ENCODE measurements around the gene SFXN1. TPM values are rescaled to one million over a fixed set of nuclear protein-coding genes. Genes with fewer than 3 reads are reported as not detected.
"Not testable (repeated sequence)": the region's sequence is repeated elsewhere in the genome, so short reads cannot be mapped to it uniquely, and the experiment has no call there.

SFXN1 gene
- polyA plus RNA-seq (2012; ENCODE audit: missing spikeins) = 68.8 TPM

DNA sequence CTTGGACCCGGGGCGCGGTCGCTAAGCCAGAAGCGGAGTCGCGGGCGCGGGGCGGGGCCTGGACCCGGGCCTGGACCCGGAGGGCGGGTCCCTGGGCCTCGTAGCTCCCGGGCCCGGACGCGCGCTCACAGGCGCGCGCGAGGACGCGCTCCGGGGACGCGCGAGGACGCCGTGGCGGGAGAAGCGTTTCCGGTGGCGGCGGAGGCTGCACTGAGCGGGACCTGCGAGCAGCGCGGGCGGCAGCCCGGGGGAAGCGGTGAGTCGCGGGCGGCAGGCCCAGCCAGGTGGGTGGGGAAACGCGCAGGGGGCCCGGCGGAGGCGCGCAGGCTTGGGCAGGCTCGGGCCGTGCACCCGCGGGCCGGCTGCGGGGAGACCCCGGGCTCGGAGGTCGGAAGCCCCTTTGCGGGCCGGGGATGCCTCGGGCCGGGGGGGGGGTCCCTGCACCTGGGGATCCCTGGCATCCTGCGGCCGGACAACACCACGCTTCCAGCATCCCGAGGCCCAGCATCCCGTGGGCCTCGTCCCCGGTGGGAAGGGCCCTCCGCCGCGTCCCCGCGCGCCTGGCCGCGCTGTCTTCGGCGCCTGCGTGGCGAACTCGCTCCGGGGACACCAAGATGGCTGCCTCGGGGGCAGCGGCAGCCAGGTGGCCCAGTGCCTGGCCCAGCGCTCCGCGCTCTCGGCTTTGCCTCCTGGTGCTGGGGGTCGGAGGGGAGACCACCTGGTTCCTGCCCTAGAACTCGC lies at the start of gene SFXN1:
TSS of gene SFXN1 (plus strand) at position 177 of the 741 bp plus-strand sequence. CDS start 13,544 bp downstream, outside the sequence.
- peak; percentile 88 for FAIRE-seq
- TF ChIP-seq POLR2A (IDR thresholded peaks at IDR 0.05; ENCODE audit: low read depth, low read length) (peak; percentile 88; the same call in 1 of the 2 replicates), POLR2AphosphoS5 (IDR thresholded peaks at IDR 0.05; ENCODE audit: low read depth, low read length) (peak; percentile 68), TAF1 (IDR thresholded peaks at IDR 0.05; ENCODE audit: borderline replicate concordance, low read depth, low read length) (peak; percentile 72)
- DNase-seq (ENCODE audit: insufficient read length) = peak; percentile 93

GRCh38 chr5:175434800-175435199 lies 43.6 kb upstream of the SFXN1 start:
- FAIRE-seq (no peak), DNase-seq (ENCODE audit: insufficient read length) (no peak)
- TF ChIP-seq POLR2AphosphoS5 (IDR thresholded peaks at IDR 0.05; ENCODE audit: low read depth, low read length) (no peak), POLR2A (IDR thresholded peaks at IDR 0.05; ENCODE audit: low read depth, low read length) (no peak), TAF1 (IDR thresholded peaks at IDR 0.05; ENCODE audit: borderline replicate concordance, low read depth, low read length) (no peak)

DNA sequence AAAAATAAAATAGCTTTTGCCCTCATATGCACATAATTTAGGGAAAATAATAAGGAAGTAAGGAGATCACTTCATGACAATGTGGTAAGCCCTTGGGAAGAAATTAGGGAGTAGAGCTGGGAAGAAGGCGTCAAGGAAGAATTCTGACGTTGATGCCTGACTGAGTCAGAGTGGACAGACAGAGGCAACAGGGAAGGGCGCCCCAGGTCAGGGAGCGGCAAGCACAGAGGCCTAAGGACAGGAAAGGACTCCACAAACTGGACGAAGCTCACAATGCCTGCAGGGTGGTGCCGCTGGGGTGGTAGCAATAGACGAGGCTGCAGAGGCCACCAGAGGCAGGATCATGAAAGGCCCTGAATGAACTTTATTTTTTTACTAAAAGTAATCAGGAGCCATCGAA lies 42.0 kb upstream of the SFXN1 start:
- FAIRE-seq (no peak), DNase-seq (ENCODE audit: insufficient read length) (no peak)
- TF ChIP-seq POLR2A (IDR thresholded peaks at IDR 0.05; ENCODE audit: low read depth, low read length) (no peak), TAF1 (IDR thresholded peaks at IDR 0.05; ENCODE audit: borderline replicate concordance, low read depth, low read length) (no peak), POLR2AphosphoS5 (IDR thresholded peaks at IDR 0.05; ENCODE audit: low read depth, low read length) (no peak)

DNA sequence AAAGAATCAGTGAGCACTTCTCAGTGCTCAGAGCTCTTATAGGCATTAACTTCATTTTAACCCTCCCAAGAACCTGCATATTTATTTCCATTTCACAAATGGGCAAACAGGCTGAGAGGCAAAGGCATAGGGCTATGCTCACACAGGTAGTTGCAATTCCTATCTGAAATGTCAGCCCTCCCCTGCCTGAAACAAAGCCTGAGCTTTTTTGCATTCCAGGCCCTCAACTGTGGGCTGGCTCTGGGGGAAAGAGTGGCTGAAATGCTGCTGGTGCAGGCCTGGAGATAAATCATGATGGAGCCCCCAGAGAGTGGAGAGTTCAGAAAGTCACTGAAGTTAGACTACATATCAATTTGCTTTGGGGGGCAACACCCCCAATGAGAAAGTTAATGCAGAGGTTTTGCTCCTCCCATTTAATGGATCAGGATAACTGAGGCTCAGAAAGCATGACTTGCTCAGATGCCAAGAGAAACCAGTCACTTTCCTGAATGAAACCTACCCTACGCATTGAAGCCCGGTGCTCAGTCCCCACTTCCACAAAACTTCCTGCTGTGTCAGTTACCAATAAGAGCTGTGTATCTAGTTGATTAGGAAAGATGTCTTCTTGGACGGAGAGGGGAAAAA lies 40.0 kb upstream of the SFXN1 start:
- no peak for FAIRE-seq

GRCh38 chr5:175443514-175444059 lies 34.8 kb upstream of the SFXN1 start:
- TF ChIP-seq TAF1 (IDR thresholded peaks at IDR 0.05; ENCODE audit: borderline replicate concordance, low read depth, low read length) (no peak), POLR2A (IDR thresholded peaks at IDR 0.05; ENCODE audit: low read depth, low read length) (no peak)
- no peak for FAIRE-seq
- DNase-seq (ENCODE audit: insufficient read length) = no peak

More for the DNA sequence above, 40.0 kb upstream of the SFXN1 start:
- TF ChIP-seq POLR2A (IDR thresholded peaks at IDR 0.05; ENCODE audit: low read depth, low read length) = no peak
- TF ChIP-seq TAF1 (IDR thresholded peaks at IDR 0.05; ENCODE audit: borderline replicate concordance, low read depth, low read length) = no peak
- TF ChIP-seq POLR2AphosphoS5 (IDR thresholded peaks at IDR 0.05; ENCODE audit: low read depth, low read length) = no peak
- DNase-seq (ENCODE audit: insufficient read length) = no peak

- TF ChIP-seq TAF1 (IDR thresholded peaks at IDR 0.05; ENCODE audit: borderline replicate concordance, low read depth, low read length) = no peak
- TF ChIP-seq POLR2A (IDR thresholded peaks at IDR 0.05; ENCODE audit: low read depth, low read length) = no peak
- TF ChIP-seq POLR2AphosphoS5 (IDR thresholded peaks at IDR 0.05; ENCODE audit: low read depth, low read length) = no peak
- DNase-seq (ENCODE audit: insufficient read length) (peak; percentile 61), FAIRE-seq (no peak)
Observed at GRCh38 chr5:175444060-175444904, 34.1 kb upstream of the SFXN1 start, which contains the start of gene DRD1. Gene DRD1 (minus strand): TSS chr5:175444182. CDS start chr5:175443099, 1,083 bp downstream.

GRCh38 chr5:175444905-175445456 lies 33.4 kb upstream of the SFXN1 start:
- FAIRE-seq (no peak), DNase-seq (ENCODE audit: insufficient read length) (no peak)
- no peak for TF ChIP-seq POLR2A (IDR thresholded peaks at IDR 0.05; ENCODE audit: low read depth, low read length)
- no peak for TF ChIP-seq TAF1 (IDR thresholded peaks at IDR 0.05; ENCODE audit: borderline replicate concordance, low read depth, low read length)
- TF ChIP-seq POLR2AphosphoS5 (IDR thresholded peaks at IDR 0.05; ENCODE audit: low read depth, low read length) = no peak

GRCh38 chr5:175446378-175446777 lies 32.0 kb upstream of the SFXN1 start:
- FAIRE-seq; DNase-seq (ENCODE audit: insufficient read length): not testable (repeated sequence)

GRCh38 chr5:175447571-175447970 lies 30.8 kb upstream of the SFXN1 start:
- no peak for DNase-seq (ENCODE audit: insufficient read length)
- TF ChIP-seq POLR2AphosphoS5 (IDR thresholded peaks at IDR 0.05; ENCODE audit: low read depth, low read length) (no peak), POLR2A (IDR thresholded peaks at IDR 0.05; ENCODE audit: low read depth, low read length) (no peak), TAF1 (IDR thresholded peaks at IDR 0.05; ENCODE audit: borderline replicate concordance, low read depth, low read length) (no peak)
- no peak for FAIRE-seq

GRCh38 chr5:175448276-175448675 lies 30.1 kb upstream of the SFXN1 start:
- FAIRE-seq (no peak), DNase-seq (ENCODE audit: insufficient read length) (no peak)
- TF ChIP-seq POLR2A (IDR thresholded peaks at IDR 0.05; ENCODE audit: low read depth, low read length) = no peak
- TF ChIP-seq POLR2AphosphoS5 (IDR thresholded peaks at IDR 0.05; ENCODE audit: low read depth, low read length) = no peak
- no peak for TF ChIP-seq TAF1 (IDR thresholded peaks at IDR 0.05; ENCODE audit: borderline replicate concordance, low read depth, low read length)

DNA sequence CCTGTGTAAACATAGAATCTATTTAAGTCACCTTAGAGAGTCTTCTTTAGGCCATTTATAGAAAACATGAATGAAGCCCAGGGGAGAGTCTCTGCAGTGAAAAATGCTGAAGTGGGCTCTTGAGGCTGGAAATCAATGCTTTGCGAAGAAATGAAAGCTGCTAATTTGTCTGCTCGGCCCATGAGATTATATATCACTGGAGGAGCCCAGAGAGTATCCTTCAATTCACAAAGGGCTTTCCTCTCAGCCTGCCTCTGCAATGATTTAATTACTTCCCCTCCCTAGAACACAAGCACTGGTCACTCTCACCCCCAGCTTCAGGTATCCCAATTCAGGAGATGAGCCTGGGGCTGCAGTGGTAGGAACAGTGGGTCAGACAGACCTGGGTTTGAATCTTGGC lies 26.2 kb upstream of the SFXN1 start:
- FAIRE-seq (no peak), DNase-seq (ENCODE audit: insufficient read length) (no peak)
- TF ChIP-seq TAF1 (IDR thresholded peaks at IDR 0.05; ENCODE audit: borderline replicate concordance, low read depth, low read length) = no peak
- no peak for TF ChIP-seq POLR2AphosphoS5 (IDR thresholded peaks at IDR 0.05; ENCODE audit: low read depth, low read length)
- TF ChIP-seq POLR2A (IDR thresholded peaks at IDR 0.05; ENCODE audit: low read depth, low read length) = no peak

GRCh38 chr5:175454338-175454737 lies 24.0 kb upstream of the SFXN1 start:
- not testable (repeated sequence) for FAIRE-seq; DNase-seq (ENCODE audit: insufficient read length)

Data from GM12892 (cell line).